Cardiac ventricle fibroblast (primary cell): Measurements from ENCODE around the gene TIMP2. TPM values are rescaled to one million over a fixed set of nuclear protein-coding genes. Genes with fewer than 3 reads are reported as not detected.

Experiments used
- total RNA-seq: library from RNA; depleted of rRNA; stranded (reverse); fragments of >200 nt; gene quantifications from 2 replicates; pipeline ENCODE4 v1.2.3, GENCODE V29; 2015

TIMP2 gene
- 392 and 404 TPM in 2 replicates for total RNA-seq

GRCh38 chr17:78925234-78925633, at the start of gene TIMP2:
TSS of gene TIMP2 (minus strand) at chr17:78925387. CDS start at chr17:78925088, 299 bp downstream.

GRCh38 chr17:78903101-78903779, 21.9 kb downstream of the TIMP2 start, which contains the start of gene CEP295NL:
TSS of gene CEP295NL (minus strand) at chr17:78903201. CDS start at chr17:78901828, 1,373 bp downstream.

GRCh38 chr17:78840780-78841611, 84.2 kb downstream of the TIMP2 start, which contains the start of gene USP36:
TSS of gene USP36 (minus strand) at chr17:78840814. CDS start at chr17:78836363, 4,451 bp downstream.

Other genes with a start within 250 kb of the TIMP2 start
- gene CYTH1, start 143.1 kb downstream of the TIMP2 start, total RNA-seq, result 9.5 and 11.0 TPM in 2 replicates
- 25.3 and 28.5 TPM in 2 replicates for gene USP36, start 84.6 kb downstream of the TIMP2 start, total RNA-seq
- gene CEP295NL, start 22.2 kb downstream of the TIMP2 start, total RNA-seq, result 0.20 and 0.62 TPM in 2 replicates
- 579 and 706 TPM in 2 replicates for gene LGALS3BP, start 54.5 kb upstream of the TIMP2 start, total RNA-seq
- gene CANT1, start 84.4 kb upstream of the TIMP2 start, total RNA-seq, result 24.1 and 28.7 TPM in 2 replicates
- 587 and 650 TPM in 2 replicates for gene C1QTNF1, start 98.8 kb upstream of the TIMP2 start, total RNA-seq
- gene ENGASE, start 149.4 kb upstream of the TIMP2 start, total RNA-seq, result 9.8 and 13.4 TPM in 2 replicates